ENCODE data around the gene COL1A1.

The COL1A1 gene

DNA sequence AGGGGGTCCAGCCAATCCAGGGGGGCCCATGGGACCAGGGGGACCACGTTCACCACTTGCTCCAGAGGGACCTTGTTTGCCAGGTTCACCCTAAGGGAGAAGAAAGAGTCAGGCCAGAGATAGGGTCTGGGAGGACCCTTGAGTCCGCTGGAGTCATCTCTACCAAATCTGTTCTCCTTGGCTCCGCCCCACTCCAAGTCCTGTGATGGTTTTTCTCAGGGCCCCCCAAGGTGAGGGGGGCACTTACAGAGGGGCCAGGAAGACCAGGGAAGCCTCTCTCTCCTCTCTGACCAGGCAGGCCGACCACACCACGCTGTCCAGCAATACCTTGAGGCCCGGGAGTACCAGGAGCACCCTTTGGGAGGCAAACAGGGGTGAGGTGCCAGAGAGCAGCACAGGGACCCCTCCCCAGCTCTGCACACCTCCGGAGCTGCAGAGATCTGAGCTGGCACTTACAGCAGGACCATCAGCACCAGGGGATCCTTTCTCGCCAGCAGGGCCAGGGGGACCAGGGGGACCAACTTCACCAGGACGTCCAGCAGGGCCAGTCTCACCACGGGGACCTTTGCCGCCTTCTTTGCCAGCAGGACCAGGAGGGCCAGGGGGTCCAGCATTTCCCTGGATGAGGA, 12.4 kb downstream of the COL1A1 start:
- Mint-ChIP-seq H3K4me1 (ENCODE audit: low read depth) (peaks cover 5% of the 10 kb centered on the region), H3K4me3 (no peak overlapping the region), H3K27me3 (no peaks in the 10 kb centered on the region), H3K9me3 (no peaks in the 10 kb centered on the region), H3K27ac (no peak overlapping the region), H3K36me3 (ENCODE audit: low read depth) (no peaks in the 10 kb centered on the region)
- DNase-seq = no peak

DNA sequence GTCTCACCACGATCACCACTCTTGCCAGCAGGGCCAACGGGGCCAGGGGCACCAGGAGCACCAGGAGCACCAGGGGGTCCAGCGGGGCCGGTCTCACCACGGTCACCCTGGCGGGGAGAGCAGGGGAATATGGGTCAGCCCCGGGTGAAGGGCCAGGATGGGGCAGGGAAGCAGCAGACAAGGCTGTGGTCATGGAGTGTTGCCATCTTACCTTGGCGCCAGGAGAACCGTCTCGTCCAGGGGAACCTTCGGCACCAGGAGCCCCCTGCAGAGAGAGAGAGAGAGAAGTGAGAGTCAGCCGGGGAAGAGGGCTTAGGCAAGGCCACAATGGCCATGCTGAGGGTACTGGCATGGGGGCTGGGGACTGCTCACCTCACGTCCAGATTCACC, 12.9 kb downstream of the COL1A1 start:
- no peak overlapping the region for H3K4me3 Mint-ChIP-seq
- H3K27me3 Mint-ChIP-seq = no peaks in the 10 kb centered on the region

DNA sequence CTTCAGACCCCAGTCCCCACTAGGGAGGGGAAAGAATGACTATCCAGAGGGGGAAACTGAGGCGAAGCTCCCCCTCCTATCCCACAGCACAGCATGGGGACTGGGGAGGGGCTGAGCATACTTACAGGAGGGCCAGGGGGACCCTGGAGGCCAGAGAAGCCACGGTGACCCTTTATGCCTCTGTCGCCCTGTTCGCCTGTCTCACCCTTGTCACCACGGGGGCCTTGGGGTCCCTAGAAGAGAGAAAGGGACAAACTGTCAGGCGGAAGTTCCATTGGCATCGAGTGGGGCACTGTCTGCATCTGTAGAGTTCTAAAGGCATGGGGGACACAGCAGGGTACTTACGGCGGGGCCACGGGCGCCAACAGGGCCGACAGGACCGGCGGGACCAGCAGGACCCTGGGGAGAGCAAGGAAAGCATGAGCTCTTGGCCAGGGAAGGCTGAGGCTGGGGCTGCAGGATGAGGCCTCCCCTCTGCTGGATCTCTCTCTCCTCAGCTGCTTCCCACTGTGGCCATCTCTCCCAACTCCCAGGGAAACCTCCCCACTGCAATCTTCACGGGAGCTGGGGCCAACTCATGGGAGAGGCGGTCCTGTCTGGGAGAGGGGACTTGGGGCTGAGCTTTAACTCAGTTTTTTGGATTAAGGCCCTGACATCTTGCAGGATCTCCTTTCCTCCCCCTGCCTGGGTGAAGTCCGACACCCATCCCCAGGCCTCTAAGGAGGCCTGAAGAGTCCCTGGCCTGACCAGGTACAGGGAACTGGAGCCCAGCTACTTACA, 13.5 kb downstream of the COL1A1 start:
- Mint-ChIP-seq H3K4me3 (no peak overlapping the region), H3K27ac (no peak overlapping the region), H3K36me3 (ENCODE audit: low read depth) (no peaks in the 10 kb centered on the region), H3K9me3 (no peaks in the 10 kb centered on the region), H3K4me1 (ENCODE audit: low read depth) (peaks cover 13% of the 10 kb centered on the region), H3K27me3 (no peaks in the 10 kb centered on the region)
- DNase-seq = no peak

More for the DNA sequence above, 12.9 kb downstream of the COL1A1 start:
- DNase-seq = no peak
- Mint-ChIP-seq H3K9me3 (no peaks in the 10 kb centered on the region), H3K4me1 (ENCODE audit: low read depth) (peaks cover 10% of the 10 kb centered on the region), H3K36me3 (ENCODE audit: low read depth) (no peaks in the 10 kb centered on the region), H3K27ac (no peak overlapping the region)

DNA sequence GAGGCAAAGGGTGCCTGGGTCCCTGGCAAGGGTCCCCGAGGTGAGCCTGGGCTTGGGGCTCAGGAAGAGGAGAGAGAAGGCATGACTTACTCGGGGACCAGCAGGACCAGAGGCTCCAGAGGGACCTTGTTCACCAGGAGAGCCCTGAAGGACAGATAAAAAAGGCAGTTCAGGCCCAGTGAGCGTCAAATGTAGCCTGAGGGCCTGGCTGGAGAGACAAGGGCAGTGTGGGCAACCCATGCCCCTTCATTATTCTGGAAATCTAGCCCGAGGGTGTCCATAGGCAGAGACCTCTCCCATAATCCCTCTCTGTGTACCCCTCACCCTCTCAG, 14.1 kb downstream of the COL1A1 start:
- H3K36me3 Mint-ChIP-seq (ENCODE audit: low read depth) = no peaks in the 10 kb centered on the region
- H3K4me3 Mint-ChIP-seq = no peak overlapping the region
- no peak for DNase-seq
- H3K27ac Mint-ChIP-seq = no peak overlapping the region
- H3K27me3 Mint-ChIP-seq = no peaks in the 10 kb centered on the region
- no peaks in the 10 kb centered on the region for H3K9me3 Mint-ChIP-seq
- H3K4me1 Mint-ChIP-seq (ENCODE audit: low read depth) = peaks cover 15% of the 10 kb centered on the region

DNA sequence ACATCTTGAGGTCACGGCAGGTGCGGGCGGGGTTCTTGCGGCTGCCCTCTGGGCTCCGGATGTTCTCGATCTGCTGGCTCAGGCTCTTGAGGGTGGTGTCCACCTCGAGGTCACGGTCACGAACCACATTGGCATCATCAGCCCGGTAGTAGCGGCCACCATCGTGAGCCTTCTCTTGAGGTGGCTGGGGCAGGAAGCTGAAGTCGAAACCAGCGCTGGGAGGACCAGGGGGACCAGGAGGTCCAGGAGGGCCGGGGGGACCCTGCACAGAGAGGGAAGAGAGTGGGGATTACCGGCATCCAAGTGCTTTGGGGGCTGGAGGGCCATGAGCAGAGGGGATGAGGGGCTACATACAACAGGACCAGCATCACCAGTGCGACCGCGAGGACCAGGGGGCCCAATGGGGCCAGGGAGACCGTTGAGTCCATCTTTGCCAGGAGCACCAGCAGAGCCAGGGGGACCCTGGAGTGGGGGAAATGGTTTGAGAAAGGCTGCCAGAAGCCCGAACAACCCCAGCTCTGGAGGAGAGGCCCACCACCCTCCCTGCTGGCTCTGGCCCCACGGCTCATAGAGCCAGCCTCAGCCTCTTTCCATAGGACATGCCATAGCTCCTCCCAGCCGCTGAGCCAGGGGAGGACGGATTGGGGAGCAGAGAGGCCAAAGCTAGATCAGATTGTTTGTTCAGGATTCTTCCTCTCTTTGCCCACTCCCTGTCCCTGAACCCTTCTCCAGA, 14.6 kb downstream of the COL1A1 start:
- Mint-ChIP-seq H3K4me3 (no peak overlapping the region), H3K36me3 (ENCODE audit: low read depth) (no peaks in the 10 kb centered on the region), H3K9me3 (no peaks in the 10 kb centered on the region), H3K27ac (no peak overlapping the region), H3K27me3 (no peaks in the 10 kb centered on the region), H3K4me1 (ENCODE audit: low read depth) (peaks cover 15% of the 10 kb centered on the region)
- no peak for DNase-seq

DNA sequence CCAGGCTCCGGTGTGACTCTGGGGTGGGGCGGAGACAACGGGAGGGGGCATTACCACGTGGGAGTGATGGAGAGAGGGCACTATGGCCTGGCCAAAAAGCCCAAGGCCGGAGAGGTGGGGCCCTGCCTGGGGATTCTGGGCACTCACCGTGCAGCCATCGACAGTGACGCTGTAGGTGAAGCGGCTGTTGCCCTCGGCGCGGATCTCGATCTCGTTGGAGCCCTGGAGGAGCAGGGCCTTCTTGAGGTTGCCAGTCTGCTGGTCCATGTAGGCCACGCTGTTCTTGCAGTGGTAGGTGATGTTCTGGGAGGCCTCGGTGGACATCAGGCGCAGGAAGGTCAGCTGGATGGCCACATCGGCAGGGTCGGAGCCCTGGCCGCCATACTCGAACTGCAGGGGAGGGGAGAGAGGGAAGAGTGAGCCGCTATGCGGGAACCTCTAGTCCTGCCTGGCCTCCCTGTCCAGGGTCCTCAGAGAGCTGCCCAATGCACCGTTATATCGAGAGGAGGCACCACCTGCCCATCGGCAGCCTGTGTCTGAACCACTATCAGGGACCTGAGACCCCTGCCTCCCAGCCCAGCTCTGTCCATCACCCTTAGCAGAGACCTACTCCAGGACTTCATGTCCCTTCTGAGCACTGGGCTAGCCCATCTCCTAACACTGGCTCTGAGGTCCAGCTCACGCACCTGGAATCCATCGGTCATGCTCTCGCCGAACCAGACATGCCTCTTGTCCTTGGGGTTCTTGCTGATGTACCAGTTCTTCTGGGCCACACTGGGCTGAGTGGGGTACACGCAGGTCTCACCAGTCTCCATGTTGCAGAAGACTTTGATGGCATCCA, 15.6 kb downstream of the COL1A1 start:
- peaks cover 15% of the 10 kb centered on the region for H3K4me1 Mint-ChIP-seq (ENCODE audit: low read depth)
- H3K36me3 Mint-ChIP-seq (ENCODE audit: low read depth) = no peaks in the 10 kb centered on the region
- no peak overlapping the region for H3K27ac Mint-ChIP-seq
- no peaks in the 10 kb centered on the region for H3K27me3 Mint-ChIP-seq
- no peak overlapping the region for H3K4me3 Mint-ChIP-seq
- DNase-seq = no peak
- H3K9me3 Mint-ChIP-seq = no peaks in the 10 kb centered on the region

DNA sequence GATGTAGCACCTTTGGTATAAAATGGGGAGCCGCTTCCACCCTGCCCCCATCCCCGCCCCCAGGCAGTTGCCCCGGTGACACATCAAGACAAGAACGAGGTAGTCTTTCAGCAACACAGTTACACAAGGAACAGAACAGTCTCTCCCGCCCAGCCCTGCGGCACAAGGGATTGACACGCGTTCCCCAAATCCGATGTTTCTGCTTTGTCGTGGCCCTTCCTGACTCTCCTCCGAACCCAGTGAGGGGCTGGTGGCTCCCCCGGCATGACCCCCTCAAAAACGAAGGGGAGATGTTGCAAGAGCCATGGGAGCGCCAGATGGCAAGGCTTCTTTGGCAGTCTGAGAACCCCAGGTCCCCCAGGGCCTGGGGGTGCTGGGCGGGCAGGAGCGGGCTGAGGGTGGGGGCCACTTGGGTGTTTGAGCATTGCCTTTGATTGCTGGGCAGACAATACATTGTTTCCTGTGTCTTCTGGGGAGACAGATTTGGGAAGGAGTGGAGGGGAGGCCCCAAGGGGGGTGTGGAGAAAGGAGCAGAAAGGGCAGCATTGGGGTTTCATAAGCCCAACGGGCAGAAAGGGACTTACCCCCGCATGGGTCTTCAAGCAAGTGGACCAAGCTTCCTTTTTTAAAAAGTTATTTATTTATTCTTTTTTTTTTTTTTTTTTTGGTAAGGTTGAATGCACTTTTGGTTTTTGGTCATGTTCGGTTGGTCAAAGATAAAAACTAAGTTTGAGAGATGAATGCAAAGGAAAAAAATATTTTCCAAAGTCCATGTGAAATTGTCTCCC, 16.6 kb downstream of the COL1A1 start:
- Mint-ChIP-seq H3K27ac (no peak overlapping the region), H3K27me3 (no peaks in the 10 kb centered on the region), H3K36me3 (ENCODE audit: low read depth) (no peaks in the 10 kb centered on the region), H3K9me3 (no peaks in the 10 kb centered on the region), H3K4me3 (no peak overlapping the region), H3K4me1 (ENCODE audit: low read depth) (peaks cover 15% of the 10 kb centered on the region)
- DNase-seq = no peak

DNA sequence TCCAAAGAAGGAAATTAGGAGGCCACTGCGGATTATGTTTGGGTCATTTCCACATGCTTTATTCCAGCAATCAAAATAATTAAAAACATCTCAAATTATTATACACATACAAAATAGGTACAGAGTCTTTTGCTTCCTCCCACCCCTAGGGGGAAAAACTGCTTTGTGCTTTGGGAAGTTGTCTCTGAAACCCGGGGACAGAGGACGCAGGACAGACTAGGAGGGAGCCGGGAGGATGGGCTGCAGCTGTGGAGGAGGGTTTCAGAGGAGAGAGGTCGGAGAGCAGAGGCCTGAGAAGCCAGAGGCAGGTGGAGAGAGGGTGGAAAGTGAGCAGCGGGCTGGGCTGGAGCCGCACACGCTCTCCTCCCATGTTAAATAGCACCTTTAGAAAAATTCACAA, 17.4 kb downstream of the COL1A1 start:
- H3K27ac Mint-ChIP-seq = peak overlapping the region; percentile 44
- H3K36me3 Mint-ChIP-seq (ENCODE audit: low read depth) = no peaks in the 10 kb centered on the region
- H3K27me3 Mint-ChIP-seq = no peaks in the 10 kb centered on the region
- no peak overlapping the region for H3K4me3 Mint-ChIP-seq
- DNase-seq = no peak
- peaks cover 15% of the 10 kb centered on the region for H3K4me1 Mint-ChIP-seq (ENCODE audit: low read depth)
- H3K9me3 Mint-ChIP-seq = no peaks in the 10 kb centered on the region

DNA sequence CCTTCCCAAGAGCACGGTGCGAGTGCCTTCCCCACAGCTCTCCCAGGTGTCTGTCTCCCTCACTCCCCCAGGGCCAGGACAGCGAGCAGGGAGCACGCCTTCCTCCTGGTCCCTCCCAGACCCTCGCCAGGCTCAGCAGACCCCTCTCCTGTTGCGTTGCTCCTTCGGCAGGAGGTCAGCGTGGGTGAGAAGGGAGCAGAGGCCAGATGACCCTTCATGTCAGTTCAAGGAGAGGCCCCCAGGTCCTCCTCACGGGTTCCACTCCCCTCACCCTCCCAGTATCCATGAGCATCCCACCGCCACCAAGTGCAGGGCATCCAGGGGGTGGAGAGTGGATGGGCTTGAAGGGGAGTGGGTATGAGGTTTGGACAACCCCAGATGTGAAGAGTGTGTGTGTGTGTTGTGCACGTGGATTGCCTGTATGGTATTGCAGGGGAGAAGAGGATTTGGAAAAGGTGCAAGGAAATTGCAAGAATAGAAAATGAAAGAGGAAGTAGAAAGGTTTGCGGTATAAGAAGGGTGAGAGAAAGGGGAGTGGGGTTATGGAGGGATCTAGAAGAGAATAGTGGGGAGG, 17.9 kb downstream of the COL1A1 start:
- Mint-ChIP-seq H3K9me3 (no peaks in the 10 kb centered on the region), H3K36me3 (ENCODE audit: low read depth) (no peaks in the 10 kb centered on the region), H3K27ac (no peak overlapping the region), H3K4me3 (no peak overlapping the region), H3K4me1 (ENCODE audit: low read depth) (peaks cover 19% of the 10 kb centered on the region), H3K27me3 (no peaks in the 10 kb centered on the region)
- no peak for DNase-seq

DNA sequence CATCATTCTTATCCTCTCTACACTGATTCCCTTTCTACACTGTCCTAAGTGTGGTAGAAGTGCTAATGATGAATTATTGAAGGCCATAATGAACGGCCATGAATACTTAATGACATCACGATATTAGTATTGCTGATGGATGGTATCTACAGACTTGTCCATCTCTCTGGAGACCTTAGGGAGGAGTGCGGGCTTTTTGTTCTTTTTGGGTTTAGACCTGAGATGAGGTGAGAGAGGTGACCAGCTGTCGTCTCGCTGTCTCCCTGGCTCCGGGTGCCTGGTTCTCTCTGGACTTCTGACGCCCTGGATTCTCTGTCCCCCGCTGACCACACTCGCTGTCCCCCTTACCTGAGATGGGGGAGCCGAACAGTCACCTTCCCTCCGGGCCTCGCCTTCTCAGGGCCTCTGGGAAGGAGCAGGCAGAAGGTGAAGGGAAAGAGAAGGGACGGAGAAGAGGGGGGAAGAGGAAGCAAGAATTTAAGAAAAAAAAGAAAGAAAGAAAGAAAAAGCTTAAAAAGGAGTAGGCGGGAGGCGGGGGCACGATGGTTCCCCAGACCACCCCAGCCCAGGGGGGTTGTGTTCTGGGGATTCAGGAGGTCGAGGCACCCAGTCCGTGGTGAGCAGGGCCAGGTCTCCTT, 18.5 kb downstream of the COL1A1 start:
- Mint-ChIP-seq H3K9me3 (no peaks in the 10 kb centered on the region), H3K36me3 (ENCODE audit: low read depth) (no peaks in the 10 kb centered on the region), H3K4me1 (ENCODE audit: low read depth) (peaks cover 25% of the 10 kb centered on the region), H3K27me3 (no peaks in the 10 kb centered on the region), H3K27ac (no peak overlapping the region), H3K4me3 (no peak overlapping the region)
- no peak for DNase-seq

DNA sequence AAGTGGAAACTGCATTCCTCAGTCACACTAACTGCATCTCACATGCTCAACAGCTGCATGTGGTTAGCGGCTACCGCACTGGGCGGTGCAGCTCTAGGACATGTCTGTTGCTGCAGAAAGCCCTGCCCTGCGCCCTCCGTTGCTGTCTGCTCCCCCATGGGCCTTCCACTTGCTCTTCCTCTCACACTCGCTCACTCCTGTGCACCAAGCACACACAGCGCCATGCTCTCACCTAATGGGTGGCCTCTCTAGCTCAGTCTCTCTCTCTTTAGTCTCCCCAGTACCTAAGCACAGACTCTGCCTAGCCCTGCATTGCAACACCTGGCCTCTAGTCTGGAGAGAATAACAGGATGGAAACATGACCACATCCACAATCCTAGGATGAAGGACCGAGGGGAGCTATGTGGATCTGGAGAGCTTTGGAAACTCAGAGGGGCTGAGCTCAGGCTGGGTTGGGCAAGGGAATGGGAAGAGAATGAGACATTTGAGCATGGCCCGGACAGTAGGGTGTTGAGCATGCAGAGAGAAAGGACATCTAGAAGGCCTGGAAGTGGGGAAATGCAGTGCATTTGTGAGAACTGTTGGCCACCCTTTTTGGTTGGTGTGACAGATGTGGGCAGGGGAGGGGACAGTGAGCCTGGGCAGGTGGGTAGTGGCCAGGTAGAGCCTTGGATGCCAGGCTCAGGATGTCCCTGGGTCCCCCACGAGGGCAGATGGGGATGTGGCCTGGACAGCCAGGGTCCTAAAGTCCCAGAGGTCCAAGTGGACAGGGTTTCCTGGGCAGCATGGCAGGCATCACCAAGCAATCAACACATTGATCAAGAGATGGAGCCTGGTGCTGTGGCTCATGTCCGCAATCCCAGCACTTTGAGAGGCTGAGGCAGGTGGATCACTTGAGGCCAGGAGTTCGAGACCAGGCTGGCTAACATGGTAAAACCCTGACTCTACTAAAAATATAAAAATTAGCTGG, 19.6 kb downstream of the COL1A1 start:
- H3K27ac Mint-ChIP-seq = no peak overlapping the region
- DNase-seq = no peak
- no peaks in the 10 kb centered on the region for H3K36me3 Mint-ChIP-seq (ENCODE audit: low read depth)
- H3K4me3 Mint-ChIP-seq = no peak overlapping the region
- H3K27me3 Mint-ChIP-seq = no peaks in the 10 kb centered on the region
- peaks cover 27% of the 10 kb centered on the region for H3K4me1 Mint-ChIP-seq (ENCODE audit: low read depth)
- no peaks in the 10 kb centered on the region for H3K9me3 Mint-ChIP-seq

DNA sequence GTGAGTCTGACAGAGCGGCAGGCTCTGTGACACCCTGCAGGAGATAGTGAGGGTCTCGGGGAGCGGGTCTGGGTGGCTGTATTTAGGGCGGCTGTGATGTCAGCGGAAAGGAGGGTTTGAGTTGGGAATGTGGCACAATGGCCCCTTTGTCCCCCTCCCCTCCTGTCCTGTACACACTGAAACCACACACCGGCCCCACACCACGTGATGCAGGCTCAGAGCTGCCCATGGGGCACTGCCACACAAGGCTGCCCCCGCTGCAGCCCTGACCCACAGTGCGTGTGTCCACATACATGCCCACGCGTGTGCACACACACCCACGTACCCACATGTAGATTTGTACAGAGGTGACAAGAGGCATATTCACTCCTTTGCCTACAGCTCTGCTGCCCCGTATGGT, 20.3 kb downstream of the COL1A1 start:
- H3K9me3 Mint-ChIP-seq = no peaks in the 10 kb centered on the region
- no peaks in the 10 kb centered on the region for H3K27me3 Mint-ChIP-seq
- peaks cover 27% of the 10 kb centered on the region for H3K4me1 Mint-ChIP-seq (ENCODE audit: low read depth)
- no peak for DNase-seq
- no peak overlapping the region for H3K27ac Mint-ChIP-seq
- H3K4me3 Mint-ChIP-seq = no peak overlapping the region
- H3K36me3 Mint-ChIP-seq (ENCODE audit: low read depth) = no peaks in the 10 kb centered on the region

Data from activated T-cell treated with anti-CD3 and anti-CD28 coated beads, Interleukin-2, amount 50 U/mL, for 24 hours (primary cell).